Fibroblast of villous mesenchyme (primary cell): Measurements from ENCODE around the gene C6orf118. TPM values are rescaled to one million over a fixed set of nuclear protein-coding genes. Genes with fewer than 3 reads are reported as not detected.

Source experiments
- DNase-seq: peaks from one replicate; pipeline ENCODE4 v3.0.0-alpha.2; 2010; ENCODE audit warnings: low read depth
- H3K4me3 ChIP-seq: 2 replicates; pipeline ENCODE4 v1.5.1; 2011; ENCODE audit warnings: low read depth, mild to moderate bottlenecking, low read length
- CTCF ChIP-seq: IDR thresholded peaks from 2 replicates; pipeline ENCODE4 v1.5.1; 2012; ENCODE audit warnings: low read depth, mild to moderate bottlenecking, low read length; ENCODE audit not compliant: insufficient read depth
- total RNA-seq: library from RNA; depleted of rRNA; stranded (reverse); fragments of >200 nt; gene quantifications from 2 replicates; pipeline ENCODE4 v1.2.3, GENCODE V29; 2012

C6orf118 gene
- total RNA-seq, 1 donor = not detected

- no peak overlapping the region for H3K4me3 ChIP-seq
- TF ChIP-seq CTCF = peak; percentile 34
- DNase-seq = peak; percentile 24
Observed at GRCh38 chr6:165231581-165232561, 77.5 kb downstream of the C6orf118 start.

GRCh38 chr6:165231177-165231576, 78.2 kb downstream of the C6orf118 start:
- no peak overlapping the region for H3K4me3 ChIP-seq
- TF ChIP-seq CTCF = no peak
- no peak for DNase-seq
